Measurements from ENCODE around the gene NMT1.

The NMT1 gene

GRCh38 chr17:45081047-45081703 lies 20.1 kb downstream of the NMT1 start:
- no peak for DNase-seq (ENCODE audit: low read depth, low spot score)

- DNase-seq (ENCODE audit: low read depth, low spot score) = no peak
Observed at GRCh38 chr17:45086391-45086790, 25.3 kb downstream of the NMT1 start.

DNA sequence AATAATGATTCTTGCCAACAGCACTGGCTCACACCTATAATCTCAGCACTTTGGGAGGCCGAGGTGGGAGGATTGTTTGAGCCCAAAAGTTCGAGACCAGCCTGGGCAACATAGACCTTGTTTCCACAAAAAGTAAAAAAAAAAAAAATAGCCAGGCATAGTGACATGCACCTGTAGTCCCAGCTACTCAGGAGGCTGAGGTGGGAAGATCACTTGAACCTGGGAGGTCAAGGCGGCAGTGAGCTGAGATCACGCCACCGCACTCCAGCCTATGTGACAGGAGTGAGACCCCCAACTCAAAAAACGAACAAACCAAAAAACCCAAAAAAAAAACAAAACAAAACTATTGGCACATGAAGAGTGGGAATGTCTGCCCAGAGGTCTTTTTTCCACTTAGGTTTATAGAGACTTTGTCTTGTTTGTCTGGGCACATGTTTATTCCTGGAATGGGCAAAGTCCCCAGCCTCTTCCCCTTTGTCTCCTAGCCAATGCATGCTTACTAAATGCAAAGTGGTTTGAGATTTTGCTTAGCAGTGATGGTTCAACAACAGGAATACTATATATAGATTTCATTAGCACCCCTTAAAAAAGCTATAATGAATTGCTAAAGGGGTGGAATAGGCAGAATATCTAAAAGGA lies 25.9 kb downstream of the NMT1 start:
- no peak for DNase-seq (ENCODE audit: low read depth, low spot score)

DNA sequence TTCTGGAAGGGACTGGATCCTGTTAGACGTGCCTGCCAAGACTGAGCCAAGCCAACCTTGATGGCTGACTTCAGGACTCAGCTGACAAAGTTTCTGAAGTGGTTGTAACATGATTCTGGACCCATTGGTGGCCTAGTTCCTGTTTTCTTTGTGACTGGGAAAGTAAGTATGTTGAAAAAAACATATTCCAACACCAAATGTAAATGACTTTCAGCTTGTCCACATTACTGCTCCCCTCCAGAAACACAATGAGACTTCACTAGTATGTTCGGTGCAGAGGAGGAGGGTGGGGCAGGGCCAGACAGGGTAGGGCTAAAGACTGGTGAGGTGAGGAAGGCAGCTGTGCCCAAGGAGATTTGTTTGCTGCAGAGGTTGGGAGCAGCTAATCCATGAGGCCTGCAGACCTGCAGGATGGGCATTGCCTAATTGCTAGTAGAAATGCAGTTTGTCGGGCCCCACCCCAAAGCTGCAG lies 26.4 kb downstream of the NMT1 start:
- no peak for DNase-seq (ENCODE audit: low read depth, low spot score)

- no peak for DNase-seq (ENCODE audit: low read depth, low spot score)
Observed at GRCh38 chr17:45087978-45088377, 26.9 kb downstream of the NMT1 start.

GRCh38 chr17:45088741-45089140 lies 27.6 kb downstream of the NMT1 start:
- no peak for DNase-seq (ENCODE audit: low read depth, low spot score)

GRCh38 chr17:45090711-45091110 lies 29.6 kb downstream of the NMT1 start:
- DNase-seq (ENCODE audit: low read depth, low spot score) = no peak

DNA sequence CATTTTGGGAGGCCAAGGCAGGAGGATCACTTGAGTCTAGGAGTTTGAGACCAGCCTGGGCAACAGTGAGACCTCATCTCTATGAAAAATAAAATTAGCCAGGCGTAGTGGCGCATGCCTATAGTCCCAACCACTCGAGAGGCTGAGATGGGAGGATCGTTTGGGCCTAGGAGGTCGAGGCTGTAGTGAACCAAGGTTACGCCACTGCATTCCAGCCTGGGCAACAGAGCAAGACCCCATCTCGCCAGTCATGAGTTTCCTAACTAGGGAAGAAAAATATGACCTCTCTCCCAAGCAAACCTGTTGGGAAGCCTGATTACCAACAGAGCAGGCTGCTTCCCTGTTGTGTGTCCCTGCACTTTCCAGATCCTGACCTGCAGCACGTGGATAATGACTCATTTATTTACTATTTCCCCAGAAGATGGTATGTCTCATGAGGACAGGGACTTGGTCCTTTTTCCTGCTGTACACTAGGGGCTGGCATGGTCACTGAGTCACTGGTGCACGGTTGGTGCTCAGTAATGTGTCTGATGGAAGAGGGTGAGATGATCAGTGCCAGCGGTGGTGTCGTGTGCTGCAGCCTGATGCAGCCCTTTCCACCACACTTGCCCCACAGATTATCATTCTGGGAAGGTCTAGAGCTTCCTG lies 30.8 kb downstream of the NMT1 start:
- DNase-seq (ENCODE audit: low read depth, low spot score) = no peak

GRCh38 chr17:45092911-45093430 lies 31.9 kb downstream of the NMT1 start:
- peak; percentile 79 for DNase-seq (ENCODE audit: low read depth, low spot score)

DNA sequence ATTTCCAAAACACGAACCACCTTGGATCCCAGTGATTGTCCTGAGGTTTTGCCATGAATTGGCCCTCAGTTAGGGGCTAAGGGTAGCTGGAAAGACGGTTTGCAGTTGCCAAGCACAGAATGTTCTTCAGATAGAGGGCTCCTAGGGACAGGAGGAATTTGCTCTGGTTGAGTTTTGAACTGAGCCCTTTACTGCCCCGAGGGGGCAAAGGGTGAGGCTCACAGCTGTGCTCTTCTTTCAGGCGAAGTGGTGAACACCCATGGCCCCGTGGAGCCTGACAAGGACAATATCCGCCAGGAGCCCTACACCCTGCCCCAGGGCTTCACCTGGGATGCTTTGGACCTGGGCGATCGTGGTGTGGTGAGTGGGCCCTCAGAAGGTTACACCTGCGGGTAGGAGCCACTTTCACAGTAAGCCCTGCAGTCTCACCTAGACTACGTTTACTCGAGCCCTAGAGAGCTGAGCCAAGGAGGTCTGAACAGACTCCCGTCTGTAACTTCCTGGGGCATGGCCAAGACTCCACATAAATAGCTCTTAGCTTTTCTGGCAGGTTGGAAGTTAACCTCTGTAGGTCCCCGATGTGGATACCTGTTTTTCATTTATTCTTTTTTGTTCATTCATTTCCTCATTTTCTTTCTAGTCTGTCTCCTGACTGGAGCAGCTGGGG lies 32.5 kb downstream of the NMT1 start:
- DNase-seq (ENCODE audit: low read depth, low spot score) = no peak

- no peak for DNase-seq (ENCODE audit: low read depth, low spot score)
Observed at GRCh38 chr17:45096141-45096540, 35.0 kb downstream of the NMT1 start.

GRCh38 chr17:45096926-45097325 lies 35.8 kb downstream of the NMT1 start:
- DNase-seq (ENCODE audit: low read depth, low spot score) = no peak

DNA sequence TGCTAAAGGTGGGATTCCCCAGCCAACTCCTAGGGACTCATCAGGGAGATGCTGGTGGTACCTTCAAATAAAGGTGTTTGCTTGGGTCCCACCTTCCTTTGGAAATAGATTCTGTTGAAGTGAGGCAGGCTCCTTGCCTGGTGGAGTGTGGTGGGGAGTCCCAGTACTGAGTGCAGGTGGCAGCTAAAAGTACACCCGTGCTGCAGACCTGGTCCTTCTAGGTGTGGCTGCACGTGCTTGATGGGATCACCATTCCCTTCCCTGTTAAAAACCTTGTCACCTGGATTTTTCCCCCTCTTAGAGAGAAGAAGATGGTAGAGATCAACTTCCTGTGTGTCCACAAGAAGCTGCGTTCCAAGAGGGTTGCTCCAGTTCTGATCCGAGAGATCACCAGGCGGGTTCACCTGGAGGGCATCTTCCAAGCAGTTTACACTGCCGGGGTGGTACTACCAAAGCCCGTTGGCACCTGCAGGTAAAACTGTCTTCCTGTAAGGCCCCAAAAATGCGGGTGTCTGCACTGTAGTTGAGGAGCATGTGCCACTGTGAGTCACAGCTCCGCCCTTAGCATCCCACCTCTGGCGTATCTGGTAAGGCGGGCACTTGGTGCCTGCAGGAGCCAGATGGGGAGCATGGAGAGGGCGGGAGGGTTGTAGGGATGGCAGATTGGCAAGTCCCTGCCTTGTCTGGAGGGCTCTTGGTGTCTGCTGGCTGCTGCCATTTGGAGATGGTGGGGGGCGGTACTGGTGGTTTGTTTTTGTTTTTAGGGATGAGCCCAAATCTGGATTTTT lies 37.2 kb downstream of the NMT1 start:
- no peak for DNase-seq (ENCODE audit: low read depth, low spot score)

GRCh38 chr17:45098869-45099616 lies 37.9 kb downstream of the NMT1 start:
- no peak for DNase-seq (ENCODE audit: low read depth, low spot score)

DNA sequence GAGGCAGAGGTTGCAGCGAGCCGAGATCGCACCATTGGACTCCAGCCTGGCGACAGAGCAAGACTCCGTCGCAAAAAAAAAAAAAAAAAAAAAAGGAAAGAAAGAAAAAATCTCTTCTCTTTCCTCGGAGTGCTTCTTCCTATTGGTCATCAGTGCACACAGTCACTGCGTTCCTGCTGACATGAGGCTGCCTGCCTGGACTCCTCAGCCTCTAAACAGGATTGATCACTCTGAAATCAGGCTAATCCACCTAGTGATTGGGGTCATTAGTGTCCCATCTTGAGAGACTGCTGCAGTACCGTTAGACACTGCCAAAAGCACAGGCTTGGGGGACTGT lies 40.4 kb downstream of the NMT1 start:
- no peak for DNase-seq (ENCODE audit: low read depth, low spot score)

DNA sequence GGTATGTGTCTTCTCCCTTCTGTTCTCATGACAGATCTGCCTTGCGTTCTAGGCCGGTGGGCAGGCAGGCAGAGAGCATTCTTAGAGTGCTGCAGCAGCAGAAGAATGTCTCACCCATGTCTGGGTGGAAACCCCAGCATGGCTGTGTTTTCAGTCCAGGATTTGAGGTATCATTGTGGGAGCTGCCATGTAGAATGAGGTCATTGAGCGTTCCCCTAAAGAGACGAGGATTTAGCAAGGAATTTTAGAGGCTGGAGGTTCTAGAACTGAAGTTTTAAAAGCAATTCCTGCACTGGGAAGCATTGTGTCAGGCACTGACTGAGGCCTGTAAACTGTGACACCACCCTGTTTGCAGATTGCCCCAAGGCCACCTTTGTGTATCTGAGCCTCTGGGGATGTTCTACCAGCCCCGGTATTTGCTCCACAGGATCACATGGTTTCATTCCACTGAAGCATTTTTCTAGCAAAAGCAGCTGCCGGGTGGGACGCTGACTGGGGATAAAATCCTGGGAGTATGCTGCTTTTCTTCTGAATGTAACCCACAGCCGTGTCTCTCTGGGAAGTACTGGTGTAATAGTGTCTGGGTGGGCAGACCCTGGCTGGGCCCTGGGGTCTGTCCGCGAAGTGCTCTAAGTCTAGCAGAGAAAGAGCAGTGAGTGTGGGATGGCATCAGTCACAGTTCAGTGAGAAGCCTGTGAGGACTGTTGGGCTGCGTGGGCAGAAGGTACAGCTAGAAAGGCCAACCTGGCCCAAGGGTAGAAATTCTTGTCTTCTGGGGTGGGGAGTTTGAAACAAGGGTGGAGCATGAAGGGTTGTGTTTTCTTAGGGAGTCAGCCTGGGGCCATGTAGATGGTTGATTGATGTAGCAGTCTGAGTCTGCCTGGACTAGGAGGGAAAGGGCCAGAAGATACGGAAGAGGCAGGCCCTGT lies 41.0 kb downstream of the NMT1 start:
- no peak for DNase-seq (ENCODE audit: low read depth, low spot score)

DNA sequence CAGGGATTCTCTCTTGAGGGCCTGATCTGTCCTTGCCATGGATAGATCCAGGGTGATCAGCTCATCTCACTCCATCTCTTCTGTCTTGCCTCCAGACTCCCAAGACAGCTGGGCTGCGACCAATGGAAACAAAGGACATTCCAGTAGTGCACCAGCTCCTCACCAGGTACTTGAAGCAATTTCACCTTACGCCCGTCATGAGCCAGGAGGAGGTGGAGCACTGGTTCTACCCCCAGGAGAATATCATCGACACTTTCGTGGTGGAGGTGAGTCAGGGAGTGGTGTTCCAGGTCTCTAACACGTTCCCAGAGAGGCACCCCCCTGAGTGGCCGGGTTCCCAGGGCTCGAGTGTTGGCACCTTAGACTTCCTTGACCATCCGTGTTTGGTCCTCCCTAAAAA lies 41.7 kb downstream of the NMT1 start:
- DNase-seq (ENCODE audit: low read depth, low spot score) = no peak

DNA sequence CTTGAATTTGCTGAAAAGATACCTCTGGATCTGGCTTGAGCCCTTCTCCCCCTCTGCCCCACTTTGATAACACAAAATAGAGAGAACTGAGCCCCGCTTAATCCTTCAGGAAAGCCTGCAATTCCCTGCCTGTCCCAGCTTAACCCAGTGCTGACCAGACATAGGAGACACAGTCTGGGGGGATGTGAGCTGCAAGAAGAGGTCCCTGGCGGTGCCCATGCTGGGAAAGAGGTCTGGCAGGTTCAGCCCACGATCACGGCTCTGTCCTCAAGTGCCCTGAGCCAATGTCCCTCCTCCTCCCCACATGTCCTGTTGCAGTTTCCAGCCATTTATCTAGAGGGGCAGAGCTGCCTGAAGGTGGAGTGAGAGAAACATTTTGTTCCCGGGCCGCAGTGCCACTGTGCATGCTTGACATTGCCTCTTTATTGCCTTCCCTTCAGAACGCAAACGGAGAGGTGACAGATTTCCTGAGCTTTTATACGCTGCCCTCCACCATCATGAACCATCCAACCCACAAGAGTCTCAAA lies 42.2 kb downstream of the NMT1 start:
- no peak for DNase-seq (ENCODE audit: low read depth, low spot score)

GRCh38 chr17:45104029-45104428 lies 42.9 kb downstream of the NMT1 start:
- DNase-seq (ENCODE audit: low read depth, low spot score) = no peak
